Measurements from ENCODE around the gene SPOCK3.
"Not testable (repeated sequence)": the region's sequence is repeated elsewhere in the genome, so short reads cannot be mapped to it uniquely, and the experiment has no call there.

The SPOCK3 gene

DNA sequence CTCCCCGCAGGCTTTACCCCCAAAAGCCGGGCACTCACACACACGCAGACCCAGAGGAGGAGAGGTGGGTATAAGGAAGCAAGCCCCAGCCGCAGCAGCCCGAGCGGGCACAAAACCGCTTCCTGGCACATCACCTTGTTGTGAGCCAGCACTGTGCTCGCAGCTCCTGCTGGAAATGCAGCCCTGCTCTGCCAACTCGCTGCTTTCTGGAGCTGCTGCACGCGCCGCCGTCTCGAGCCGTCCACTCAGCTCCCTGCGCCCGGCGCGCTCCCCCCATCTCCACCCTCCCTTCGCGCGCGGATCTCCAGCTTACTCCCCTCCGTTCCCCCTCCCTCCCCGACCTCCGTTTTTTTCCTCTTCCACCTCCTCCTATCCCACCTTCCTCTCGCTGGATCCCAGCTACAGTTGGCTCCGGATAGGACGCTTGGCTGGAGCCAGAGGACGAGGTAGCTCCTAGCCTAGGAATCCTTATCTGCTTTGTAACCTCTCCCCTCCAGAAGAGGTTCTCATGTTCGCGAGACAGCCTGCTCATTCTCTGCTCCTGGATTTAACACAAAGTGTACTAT is at the start of gene SPOCK3:
Gene SPOCK3 (minus strand): TSS at position 179 of the 566 bp plus-strand sequence.
- H3K4me3 ChIP-seq (ENCODE audit: low read depth, low read length): no peak within 1 kb of the TSS
- no peak for TF ChIP-seq CTCF (IDR thresholded peaks at IDR 0.05; ENCODE audit: borderline replicate concordance, insufficient read depth, low read depth, low read length)

- TF ChIP-seq CTCF (IDR thresholded peaks at IDR 0.05; ENCODE audit: borderline replicate concordance, insufficient read depth, low read depth, low read length): no peak
These were observed 48.0 kb upstream of the SPOCK3 start for GRCh38 chr4:167282171-167282864.

DNA sequence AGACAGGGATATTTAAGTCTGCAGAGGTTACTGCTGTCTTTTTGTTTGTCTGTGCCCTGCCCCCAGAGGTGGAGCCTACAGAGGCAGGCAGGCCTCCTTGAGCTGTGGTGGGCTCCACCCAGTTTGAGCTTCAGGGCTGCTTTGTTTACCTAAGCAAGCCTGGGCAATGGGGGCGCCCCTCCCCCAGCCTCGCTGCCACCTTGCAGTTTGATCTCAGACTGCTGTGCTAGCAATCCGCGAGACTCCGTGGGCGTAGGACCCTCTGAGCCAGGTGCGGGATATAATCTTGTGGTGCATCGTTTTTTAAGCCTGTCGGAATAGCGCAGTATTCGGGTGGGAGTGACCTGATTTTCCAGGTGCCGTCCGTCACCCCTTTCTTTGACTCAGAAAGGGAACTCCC is 47.3 kb upstream of the SPOCK3 start:
- H3K4me3 ChIP-seq (ENCODE audit: low read depth, low read length): not testable (repeated sequence)

More at GRCh38 chr4:167282171-167282864, 48.0 kb upstream of the SPOCK3 start:
- no peak overlapping the region for H3K4me3 ChIP-seq (ENCODE audit: low read depth, low read length)

DNA sequence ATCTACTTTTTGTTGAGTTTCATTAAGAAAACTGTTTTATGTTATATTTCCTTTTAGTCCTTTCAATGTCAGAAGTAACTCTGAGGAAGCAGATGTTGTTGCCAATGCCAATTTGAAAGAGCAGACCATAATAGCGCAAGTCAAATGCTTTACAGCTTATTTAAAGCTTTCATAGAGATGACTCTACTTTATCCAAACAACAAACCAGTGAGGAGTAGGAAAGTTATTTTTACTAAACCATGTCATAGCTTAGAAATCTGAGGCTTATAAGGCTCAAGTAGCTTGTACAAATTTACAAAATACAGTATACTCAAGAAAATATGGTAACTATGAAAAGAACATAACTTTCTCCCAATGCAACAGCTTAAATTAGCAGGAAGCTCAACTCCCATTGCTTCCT is 40.1 kb upstream of the SPOCK3 start:
- TF ChIP-seq CTCF (IDR thresholded peaks at IDR 0.05; ENCODE audit: borderline replicate concordance, insufficient read depth, low read depth, low read length): no peak
- no peak overlapping the region for H3K4me3 ChIP-seq (ENCODE audit: low read depth, low read length)

DNA sequence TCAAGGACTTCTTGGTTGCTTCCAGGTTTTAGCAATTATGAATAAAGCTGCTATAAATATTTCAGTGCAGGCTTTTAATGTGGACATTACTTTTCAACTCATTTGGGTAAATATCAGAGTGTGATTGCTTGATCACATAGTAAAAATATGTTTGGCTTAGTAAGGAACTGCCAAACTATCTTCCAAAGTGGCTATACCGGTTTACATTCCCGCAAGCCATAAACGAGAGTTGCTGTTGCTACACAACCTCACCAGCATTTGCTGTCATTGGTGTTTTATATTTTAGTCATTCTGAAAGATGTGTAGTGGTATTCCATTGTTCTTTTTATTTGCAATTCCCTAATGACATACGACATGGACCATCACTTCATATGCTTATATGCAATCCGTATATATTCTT is 30.9 kb upstream of the SPOCK3 start:
- TF ChIP-seq CTCF (IDR thresholded peaks at IDR 0.05; ENCODE audit: borderline replicate concordance, insufficient read depth, low read depth, low read length): no peak
- no peak overlapping the region for H3K4me3 ChIP-seq (ENCODE audit: low read depth, low read length)

DNA sequence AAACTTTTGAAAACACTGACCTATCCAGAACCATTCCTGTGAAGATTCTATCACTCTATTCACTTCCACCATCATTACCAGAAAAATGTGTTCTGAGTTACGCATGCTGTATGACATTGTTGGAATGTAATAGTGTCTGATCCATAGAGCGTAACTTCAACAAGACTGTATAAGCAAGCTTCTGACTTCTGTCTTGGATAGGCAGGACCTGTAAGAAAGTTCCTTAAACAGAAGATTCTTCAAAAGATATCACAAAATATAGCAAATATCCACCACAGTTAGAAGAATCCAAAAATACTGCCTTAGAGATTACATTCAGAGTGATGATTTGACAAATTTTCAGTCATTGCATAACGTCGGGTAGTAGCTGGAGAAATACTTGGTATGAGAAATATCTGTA is 14.0 kb upstream of the SPOCK3 start:
- TF ChIP-seq CTCF (IDR thresholded peaks at IDR 0.05; ENCODE audit: borderline replicate concordance, insufficient read depth, low read depth, low read length): no peak
- H3K4me3 ChIP-seq (ENCODE audit: low read depth, low read length): no peak overlapping the region

GRCh38 chr4:167239627-167240026 is 5.3 kb upstream of the SPOCK3 start:
- no peak for TF ChIP-seq CTCF (IDR thresholded peaks at IDR 0.05; ENCODE audit: borderline replicate concordance, insufficient read depth, low read depth, low read length)

More at GRCh38 chr4:167239627-167240026, 5.3 kb upstream of the SPOCK3 start:
- H3K4me3 ChIP-seq (ENCODE audit: low read depth, low read length): no peak overlapping the region

All from GM12875 (cell line).